Lower lobe of right lung (tissue), 2 donors: ENCODE measurements around the gene FHIT. TPM values are rescaled to one million over a fixed set of nuclear protein-coding genes. Genes with fewer than 3 reads are reported as not detected.

Experiments
- ATAC-seq, 2 donors: fragments of 200-7000 bp; cut with Tn5 transposase; one replicate each; pipeline ENCODE4 v1.9.1; 2020 to 2022; ENCODE audit warnings: mild to moderate bottlenecking in 2 of 2, moderate library complexity in 2 of 2
- DNase-seq: peaks from one replicate; pipeline ENCODE4 v3.0.0-alpha.2; 2020
- H3K27ac ChIP-seq: fragments of 200-600 bp; one replicate; pipeline ENCODE4 v1.8.0; 2022
- H3K27me3 ChIP-seq: fragments of 200-600 bp; one replicate; pipeline ENCODE4 v1.8.0; 2022; ENCODE audit warnings: low read depth
- H3K36me3 ChIP-seq: fragments of 200-600 bp; one replicate; pipeline ENCODE4 v1.8.0; 2022; ENCODE audit warnings: mild to moderate bottlenecking
- H3K4me1 ChIP-seq: fragments of 200-600 bp; one replicate; pipeline ENCODE4 v1.8.0; 2022
- H3K4me3 ChIP-seq: fragments of 200-600 bp; one replicate; pipeline ENCODE4 v1.8.0; 2022; ENCODE audit warnings: mild to moderate bottlenecking
- H3K9me3 ChIP-seq: fragments of 200-600 bp; one replicate; pipeline ENCODE4 v1.8.0; 2022
- CTCF ChIP-seq: fragments of 200-600 bp; IDR thresholded peaks from one replicate; pipeline ENCODE4 v1.8.0; 2022; ENCODE audit warnings: antibody characterized with exemption, mild to moderate bottlenecking
- intact Hi-C: fragments of 100-400 bp; cut with DNase I; formaldehyde crosslinking; loops from one replicate; pipeline ENCODE4 v1.11.0; 2022
- total RNA-seq: library from RNA; stranded (reverse); fragmentation: NEBNext Ultra II Directional; extraction: Animal tissue kit (Norgen Biotek cat#: 25700); gene quantifications from one replicate; pipeline ENCODE4 v1.2.1, GENCODE V29; 2021
- donor health status: DM: no; HTN: yes; CAD: no; lungs with severe emphysema.

FHIT gene
- total RNA-seq, 1 donor from 2014 or later = 10.3 TPM

GRCh38 chr3:59817511-59817910 is 1433.7 kb downstream of the FHIT start:
- H3K27ac ChIP-seq = no peak overlapping the region
- no peak for TF ChIP-seq CTCF

GRCh38 chr3:59816312-59816711 is 1434.9 kb downstream of the FHIT start:
- H3K27me3 ChIP-seq = no peaks in the 10 kb centered on the region
- no peaks in the 10 kb centered on the region for H3K9me3 ChIP-seq
- no peaks in the 10 kb centered on the region for H3K36me3 ChIP-seq
- no peak for ATAC-seq
- no peak for DNase-seq
- no peak overlapping the region for H3K4me3 ChIP-seq
- peaks cover 16% of the 10 kb centered on the region for H3K4me1 ChIP-seq
- no peak for TF ChIP-seq CTCF
- intact Hi-C loops = loop anchor here (10.0 kb wide), 1 partner anchor 242 kb away; no protein-coding TSS in a partner anchor
- H3K27ac ChIP-seq = no peak overlapping the region

More at GRCh38 chr3:59817511-59817910, 1433.7 kb downstream of the FHIT start:
- Histone ChIP-seq H3K36me3 (no peaks in the 10 kb centered on the region), H3K4me3 (no peak overlapping the region), H3K9me3 (no peaks in the 10 kb centered on the region), H3K27me3 (no peaks in the 10 kb centered on the region), H3K4me1 (peaks cover 16% of the 10 kb centered on the region)
- no peak for DNase-seq
- ATAC-seq = no peak
- intact Hi-C loops = loop anchor here (10.0 kb wide), 1 partner anchor 243 kb away; no protein-coding TSS in a partner anchor

GRCh38 chr3:59813148-59813538 is 1438.1 kb downstream of the FHIT start:
- intact Hi-C loops = loop anchor here (10.0 kb wide), 1 partner anchor 238 kb away; no protein-coding TSS in a partner anchor

GRCh38 chr3:59812237-59813147 is 1438.8 kb downstream of the FHIT start:
- H3K36me3 ChIP-seq = no peaks in the 10 kb centered on the region
- H3K27me3 ChIP-seq = no peaks in the 10 kb centered on the region
- no peaks in the 10 kb centered on the region for H3K9me3 ChIP-seq
- no peak for TF ChIP-seq CTCF
- no peak for ATAC-seq
- H3K4me1 ChIP-seq = peaks cover 7% of the 10 kb centered on the region
- no peak overlapping the region for H3K27ac ChIP-seq
- intact Hi-C loops = loop anchor here (10.0 kb wide), 1 partner anchor 238 kb away; no protein-coding TSS in a partner anchor
- no peak for DNase-seq
- H3K4me3 ChIP-seq = no peak overlapping the region

More at GRCh38 chr3:59813148-59813538, 1438.1 kb downstream of the FHIT start:
- H3K36me3 ChIP-seq = no peaks in the 10 kb centered on the region
- DNase-seq (no peak), ATAC-seq (no peak)
- no peaks in the 10 kb centered on the region for H3K9me3 ChIP-seq
- peaks cover 12% of the 10 kb centered on the region for H3K4me1 ChIP-seq
- no peak overlapping the region for H3K27ac ChIP-seq
- no peak for TF ChIP-seq CTCF
- H3K27me3 ChIP-seq = no peaks in the 10 kb centered on the region
- H3K4me3 ChIP-seq = no peak overlapping the region

GRCh38 chr3:59811160-59811559 is 1440.1 kb downstream of the FHIT start:
- intact Hi-C loops = loop anchor here (10.0 kb wide), 1 partner anchor 236 kb away; no protein-coding TSS in a partner anchor
- H3K4me1 ChIP-seq = peaks cover 7% of the 10 kb centered on the region
- H3K4me3 ChIP-seq = no peak overlapping the region
- H3K9me3 ChIP-seq = no peaks in the 10 kb centered on the region
- DNase-seq = no peak
- ATAC-seq = no peak
- no peaks in the 10 kb centered on the region for H3K27me3 ChIP-seq
- no peaks in the 10 kb centered on the region for H3K36me3 ChIP-seq
- TF ChIP-seq CTCF = no peak
- H3K27ac ChIP-seq = no peak overlapping the region
